HepG2 (cell line): ENCODE results near the gene MAPRE3. TPM values are rescaled to one million over a fixed set of nuclear protein-coding genes. Genes with fewer than 3 reads are reported as not detected.

Source experiments
- ATAC-seq: fragments of 200-7000 bp; cut with Tn5 transposase; 3 replicates; pipeline ENCODE4 v1.9.1; 2020; ENCODE audit warnings: mild to moderate bottlenecking, moderate library complexity
- BruUV-seq: library from RNA; stranded (reverse); fragments of 400-500 nt; replicated peaks from 2 replicates; lab custom pipeline; 2021; lab: Mats Ljungman, UMichigan
- CTCF ChIA-PET: fragments of 300-600 bp; formaldehyde crosslinking; extraction: SDS; loops from one replicate; lab custom pipeline; 2021; ENCODE audit warnings: low total read pairs, inconsistent platforms, low intra/inter-chr PET ratio; lab: Yijun Ruan, JAX
- POLR2A ChIA-PET: fragments of 350-600 bp; sonication (Branson Sonifier 250); formaldehyde crosslinking; loops from one replicate; lab custom pipeline; 2020; ENCODE audit warnings: antibody characterized with exemption, inconsistent platforms; lab: Yijun Ruan, JAX
- DNase-seq: peaks from one replicate; pipeline ENCODE4 v3.0.0-alpha.2; 2015; ENCODE audit warnings: low spot score
- FAIRE-seq: peaks from 3 replicates; lab custom pipeline; 2011; peaks lifted over from hg19 to GRCh38; lab: Jason Lieb, UNC
- H2AFZ ChIP-seq: one replicate; pipeline ENCODE4 v1.6.1; 2011; ENCODE audit warnings: low read length, inconsistent platforms
- H3K27ac ChIP-seq: fragments of 300-600 bp; 3 replicates; pipeline ENCODE4 v1.8.0; 2011; ENCODE audit warnings: mixed run types, mild to moderate bottlenecking, mixed read lengths, low read length, inconsistent platforms; ENCODE audit not compliant: insufficient read depth; ENCODE audit errors: extremely low read length
- H3K27me3 ChIP-seq, 2 experiments: fragments of 200-600 bp in 1 of 2; 2 replicates in 1 of 2; 3 replicates in 1 of 2; pipeline versions ENCODE4 v1.6.0 to v1.8.0; 2011; ENCODE audit warnings: low read length in 2 of 2, mild to moderate bottlenecking in 2 of 2, moderate library complexity in 2 of 2, inconsistent platforms in 1 of 2; ENCODE audit not compliant: insufficient read depth in 2 of 2, control insufficient read depth in 1 of 2
- H3K36me3 ChIP-seq, 2 experiments: fragments of 200-600 bp in 1 of 2; replicated peaks in 1 of 2; 2 replicates in 1 of 2; 3 replicates in 1 of 2; pipeline versions ENCODE4 v1.5.1 to v1.8.0; 2011; ENCODE audit warnings: low read length in 2 of 2, inconsistent platforms in 1 of 2; ENCODE audit not compliant: insufficient read depth in 2 of 2, control insufficient read depth in 1 of 2
- H3K4me1 ChIP-seq: 2 replicates; pipeline ENCODE4 v1.5.1; 2012; ENCODE audit warnings: low read length, inconsistent platforms; ENCODE audit not compliant: insufficient read depth
- H3K4me2 ChIP-seq: 2 replicates; pipeline ENCODE4 v1.6.0; 2011; ENCODE audit warnings: low read depth, low read length, inconsistent platforms
- H3K4me3 ChIP-seq, 3 experiments: fragments of 200-600 bp in 1 of 3; sonication (generic), shearing (Covaris generic) in 1 of 3; replicated peaks in 1 of 3; 2 replicates each; pipeline ENCODE4 v1.5.1; 2011 to 2016; ENCODE audit warnings: low read length in 3 of 3, inconsistent platforms in 2 of 3, low read depth in 2 of 3, mild to moderate bottlenecking in 2 of 3, control low read depth in 1 of 3, mixed read lengths in 1 of 3; ENCODE audit not compliant: insufficient read depth in 1 of 3
- H3K79me2 ChIP-seq: one replicate; pipeline ENCODE4 v1.6.1; 2011; ENCODE audit warnings: low read length, inconsistent platforms; ENCODE audit not compliant: insufficient read depth
- H3K9ac ChIP-seq: 2 replicates; pipeline ENCODE4 v1.6.0; 2011; ENCODE audit warnings: mild to moderate bottlenecking, low read depth, low read length, inconsistent platforms; ENCODE audit not compliant: insufficient read depth
- H3K9me3 ChIP-seq: 2 replicates; pipeline ENCODE4 v1.5.1; 2012; ENCODE audit warnings: mild to moderate bottlenecking, low read length
- H4K20me1 ChIP-seq: 2 replicates; pipeline ENCODE4 v1.6.0; 2011; ENCODE audit warnings: inconsistent platforms, mild to moderate bottlenecking, low read length, moderate library complexity; ENCODE audit not compliant: insufficient read depth
- HHEX ChIP-seq: IDR thresholded peaks from 2 replicates; pipeline ENCODE4 v1.6.1; 2016; ENCODE audit warnings: control low read depth
- HNF4A ChIP-seq: sonication (generic); formaldehyde crosslinking; IDR thresholded peaks from 2 replicates; pipeline ENCODE4 v1.4.0; 2020; ENCODE audit warnings: missing genetic modification reagents
- KDM2A ChIP-seq: sonication (generic); formaldehyde crosslinking; IDR thresholded peaks from 2 replicates; pipeline ENCODE4 v1.4.0; 2020; ENCODE audit warnings: low read depth, missing genetic modification reagents, borderline replicate concordance
- KMT2A ChIP-seq: sonication (generic); formaldehyde crosslinking; IDR thresholded peaks from 2 replicates; pipeline ENCODE4 v1.4.0; 2020; ENCODE audit warnings: missing genetic modification reagents
- LCORL ChIP-seq, 2 experiments: fragments of 450-650 bp in 1 of 2; sonication (generic) in 1 of 2; formaldehyde crosslinking in 1 of 2; IDR thresholded peaks; 2 replicates each; pipeline versions ENCODE4 v1.5.0 to v1.6.1; 2017 to 2020; ENCODE audit warnings: antibody characterized with exemption in 1 of 2, missing genetic modification reagents in 1 of 2
- RFX3 ChIP-seq: IDR thresholded peaks from 2 replicates; pipeline ENCODE4 v1.6.1; 2016; ENCODE audit warnings: missing biosample characterization, missing genetic modification reagents
- ZC3H4 ChIP-seq: sonication (generic); formaldehyde crosslinking; IDR thresholded peaks from 2 replicates; pipeline ENCODE4 v1.4.0; 2020; ENCODE audit warnings: missing genetic modification reagents, borderline replicate concordance
- ZNF335 ChIP-seq: sonication (generic); formaldehyde crosslinking; IDR thresholded peaks from 2 replicates; pipeline ENCODE4 v1.4.0; 2020; ENCODE audit warnings: missing genetic modification reagents
- WGBS: methylation state at CpG from one replicate; pipeline ENCODE4 v1.1.6; 2017; ENCODE audit warnings: low lambda C conversion rate; 5-methylcytosine and 5-hydroxymethylcytosine counted together
- in situ Hi-C: cut with HindIII; loops from 2 replicates; pipeline ENCODE4 v1.10.0; 2017; ENCODE audit warnings: low pct_unique_long_range_greater_than_20kb; ENCODE audit not compliant: extremely low pct_ligation_motif_present
- intact Hi-C: fragments of 100-400 bp; cut with micrococcal nuclease; formaldehyde crosslinking; loops from one replicate; pipeline ENCODE4 v1.10.0; 2022; ENCODE audit not compliant: unreplicated experiment
- polyA plus RNA-seq, 8 experiments: library from polyadenylated mRNA; depleted of rRNA in 3 of 8; stranded (reverse) in 7 of 8; unstranded in 1 of 8; fragments of >200 nt; fragmentation: Illumina TruSeq in 4 of 8; extraction: Trizol in 4 of 8; gene quantifications; 2 replicates each; pipeline versions ENCODE4 v1.2.1 to v1.2.3, GENCODE V29; 2011 to 2016; ENCODE audit warnings: low read depth in 4 of 8, missing spikeins in 1 of 8, mixed read lengths in 1 of 8; ENCODE audit not compliant: insufficient read depth in 1 of 8
- total RNA-seq, 5 experiments: library from RNA; depleted of rRNA; stranded (reverse); fragments of >200 nt; fragmentation: Illumina TruSeq; extraction: Trizol; gene quantifications; 2 replicates each; pipeline ENCODE4 v1.2.3, GENCODE V29; 2016; ENCODE audit warnings: low read depth in 1 of 5
- TF ChIP-seq, protein P1 (sequence below): sonication (generic); formaldehyde crosslinking; IDR thresholded peaks from 2 replicates; pipeline ENCODE4 v1.8.1; 2023; ENCODE audit warnings: mild to moderate bottlenecking, missing genetic modification reagents
- TF ChIP-seq, protein P2 (sequence below): sonication (generic); formaldehyde crosslinking; IDR thresholded peaks from 2 replicates; pipeline ENCODE4 v1.5.1; 2020; ENCODE audit warnings: mild to moderate bottlenecking, missing genetic modification reagents, moderate library complexity

Gene MAPRE3
- total and polyA plus RNA-seq, 2 of the 13 experiments (the other 11 are each of a cell fraction or from before 2014, with no cell fraction given): 0.31 to 0.91 TPM

DNA sequence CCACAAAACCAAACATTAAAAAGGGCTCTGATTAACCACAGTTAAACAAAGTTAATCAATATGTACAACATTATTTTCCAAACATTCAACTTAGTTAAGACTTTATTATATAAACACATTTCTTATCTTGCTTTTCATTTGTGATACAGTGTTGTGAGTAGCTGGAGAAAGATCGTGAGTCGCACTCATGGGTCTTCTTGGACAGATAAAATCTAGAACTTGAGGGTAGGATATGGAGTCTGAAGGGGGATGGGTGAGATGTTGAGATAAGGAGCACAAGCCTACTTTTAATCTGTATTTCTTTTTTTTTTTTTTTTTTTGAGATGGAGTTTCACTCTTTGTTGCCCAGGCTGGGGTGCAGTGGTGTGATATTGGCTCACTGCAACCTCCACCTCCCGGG lies 39.7 kb downstream of the MAPRE3 start:
- Histone ChIP-seq H3K4me1 (peaks cover 21% of the 10 kb centered on the region), H3K36me3 (no peaks in the 10 kb centered on the region), H3K9ac (no peak overlapping the region), H3K9me3 (no peaks in the 10 kb centered on the region), H4K20me1 (no peaks in the 10 kb centered on the region), H3K79me2 (no peaks in the 10 kb centered on the region), H2AFZ (no peak overlapping the region), H3K27ac (no peak overlapping the region), H3K27me3 (no peaks in the 10 kb centered on the region), H3K4me2 (no peak overlapping the region), H3K4me3 (no peak overlapping the region)
- ATAC-seq (no peak), DNase-seq (no peak), FAIRE-seq (no peak)
- intact Hi-C loops: no loop called here
- 87% methylated on average over 3 of the region's 3 CpGs for WGBS
- ChIA-PET POLR2A (no interaction called here), CTCF (no interaction called here)
- no TSS peak for BruUV-seq
- no peak for TF ChIP-seq ZC3H4 (CRISPR knock-in tag)
- TF ChIP-seq, protein P1, sequence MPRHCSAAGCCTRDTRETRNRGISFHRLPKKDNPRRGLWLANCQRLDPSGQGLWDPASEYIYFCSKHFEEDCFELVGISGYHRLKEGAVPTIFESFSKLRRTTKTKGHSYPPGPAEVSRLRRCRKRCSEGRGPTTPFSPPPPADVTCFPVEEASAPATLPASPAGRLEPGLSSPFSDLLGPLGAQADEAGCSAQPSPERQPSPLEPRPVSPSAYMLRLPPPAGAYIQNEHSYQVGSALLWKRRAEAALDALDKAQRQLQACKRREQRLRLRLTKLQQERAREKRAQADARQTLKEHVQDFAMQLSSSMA (CRISPR knock-in tag): no peak
- no peak for TF ChIP-seq ZNF335
- TF ChIP-seq HHEX (CRISPR knock-in tag): no peak
- TF ChIP-seq KMT2A (CRISPR knock-in tag): no peak
- no peak for TF ChIP-seq HNF4A (CRISPR knock-in tag)
- TF ChIP-seq RFX3 (CRISPR knock-in tag): no peak
- no peak for TF ChIP-seq KDM2A
- TF ChIP-seq, protein P2, sequence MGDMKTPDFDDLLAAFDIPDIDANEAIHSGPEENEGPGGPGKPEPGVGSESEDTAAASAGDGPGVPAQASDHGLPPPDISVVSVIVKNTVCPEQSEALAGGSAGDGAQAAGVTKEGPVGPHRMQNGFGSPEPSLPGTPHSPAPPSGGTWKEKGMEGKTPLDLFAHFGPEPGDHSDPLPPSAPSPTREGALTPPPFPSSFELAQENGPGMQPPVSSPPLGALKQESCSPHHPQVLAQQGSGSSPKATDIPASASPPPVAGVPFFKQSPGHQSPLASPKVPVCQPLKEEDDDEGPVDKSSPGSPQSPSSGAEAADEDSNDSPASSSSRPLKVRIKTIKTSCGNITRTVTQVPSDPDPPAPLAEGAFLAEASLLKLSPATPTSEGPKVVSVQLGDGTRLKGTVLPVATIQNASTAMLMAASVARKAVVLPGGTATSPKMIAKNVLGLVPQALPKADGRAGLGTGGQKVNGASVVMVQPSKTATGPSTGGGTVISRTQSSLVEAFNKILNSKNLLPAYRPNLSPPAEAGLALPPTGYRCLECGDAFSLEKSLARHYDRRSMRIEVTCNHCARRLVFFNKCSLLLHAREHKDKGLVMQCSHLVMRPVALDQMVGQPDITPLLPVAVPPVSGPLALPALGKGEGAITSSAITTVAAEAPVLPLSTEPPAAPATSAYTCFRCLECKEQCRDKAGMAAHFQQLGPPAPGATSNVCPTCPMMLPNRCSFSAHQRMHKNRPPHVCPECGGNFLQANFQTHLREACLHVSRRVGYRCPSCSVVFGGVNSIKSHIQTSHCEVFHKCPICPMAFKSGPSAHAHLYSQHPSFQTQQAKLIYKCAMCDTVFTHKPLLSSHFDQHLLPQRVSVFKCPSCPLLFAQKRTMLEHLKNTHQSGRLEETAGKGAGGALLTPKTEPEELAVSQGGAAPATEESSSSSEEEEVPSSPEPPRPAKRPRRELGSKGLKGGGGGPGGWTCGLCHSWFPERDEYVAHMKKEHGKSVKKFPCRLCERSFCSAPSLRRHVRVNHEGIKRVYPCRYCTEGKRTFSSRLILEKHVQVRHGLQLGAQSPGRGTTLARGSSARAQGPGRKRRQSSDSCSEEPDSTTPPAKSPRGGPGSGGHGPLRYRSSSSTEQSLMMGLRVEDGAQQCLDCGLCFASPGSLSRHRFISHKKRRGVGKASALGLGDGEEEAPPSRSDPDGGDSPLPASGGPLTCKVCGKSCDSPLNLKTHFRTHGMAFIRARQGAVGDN (CRISPR knock-in tag): no peak
- TF ChIP-seq LCORL (IDR thresholded peaks at IDR 0.05): no peak
- TF ChIP-seq LCORL (CRISPR knock-in tag; IDR thresholded peaks at IDR 0.05): no peak
- in situ Hi-C loops: no loop called here
